H1 (cell line): Measurements from ENCODE around the gene TSEN2. TPM values are rescaled to one million over a fixed set of nuclear protein-coding genes. Genes with fewer than 3 reads are reported as not detected.

Source experiments
- CTCF ChIA-PET: fragments of 300-600 bp; sonication (Branson Sonifier 250); formaldehyde crosslinking; loops from one replicate; lab custom pipeline; 2021; ENCODE audit not compliant: partially characterized antibody; lab: Charles Lee
- POLR2A ChIA-PET: fragments of 300-600 bp; sonication (Branson Sonifier 250); formaldehyde crosslinking; loops from one replicate; lab custom pipeline; 2021; ENCODE audit warnings: inconsistent platforms; ENCODE audit not compliant: partially characterized antibody; lab: Charles Lee
- DNase-seq, 2 experiments: peaks; one replicate each; pipeline versions ENCODE4 v3.0.0 to v3.0.0-alpha.2; 2010 to 2022; ENCODE audit warnings: low spot score in 2 of 2, low read depth in 1 of 2, mixed read lengths in 1 of 2
- FAIRE-seq: peaks from 2 replicates; lab custom pipeline; 2011; peaks lifted over from hg19 to GRCh38; lab: Jason Lieb, UNC
- H2AFZ ChIP-seq: 2 replicates; pipeline ENCODE4 v1.8.1; 2012; ENCODE audit warnings: low read length, inconsistent platforms
- H2AK5ac ChIP-seq: 2 replicates; pipeline ENCODE4 v1.6.1; 2013; ENCODE audit warnings: low read depth, low read length
- H2BK120ac ChIP-seq: replicated peaks from 2 replicates; pipeline ENCODE3; 2013; ENCODE audit warnings: low read depth, low read length, inconsistent platforms
- H2BK12ac ChIP-seq: 2 replicates; pipeline ENCODE4 v1.6.1; 2013; ENCODE audit warnings: low read depth, low read length
- H2BK15ac ChIP-seq: 2 replicates; pipeline ENCODE4 v1.6.1; 2013; ENCODE audit warnings: low read length
- H2BK20ac ChIP-seq: 2 replicates; pipeline ENCODE4 v1.6.1; 2013; ENCODE audit warnings: low read length
- H2BK5ac ChIP-seq: 2 replicates; pipeline ENCODE4 v1.6.1; 2013; ENCODE audit warnings: low read depth, low read length
- H3K14ac ChIP-seq: 2 replicates; pipeline ENCODE4 v1.6.1; 2013; ENCODE audit warnings: inconsistent platforms; ENCODE audit not compliant: insufficient read length
- H3K18ac ChIP-seq: 2 replicates; pipeline ENCODE4 v1.6.1; 2013; ENCODE audit warnings: low read length; ENCODE audit errors: extremely low read depth
- H3K23ac ChIP-seq: 2 replicates; pipeline ENCODE4 v1.6.1; 2013; ENCODE audit warnings: inconsistent platforms; ENCODE audit not compliant: insufficient read length
- H3K23me2 ChIP-seq: 2 replicates; pipeline ENCODE4 v1.6.1; 2013; ENCODE audit warnings: low read depth, low read length
- H3K27ac ChIP-seq: 2 replicates; pipeline ENCODE4 v1.6.1; 2011; ENCODE audit warnings: low read depth, low read length, inconsistent platforms
- H3K27me3 ChIP-seq, 4 experiments: replicated peaks in 1 of 4; 1 replicate in 1 of 4; 2 replicates in 3 of 4; pipeline versions ENCODE4 v1.6.1 to v1.8.1; 2011 to 2013; ENCODE audit warnings: low read length in 3 of 4, mild to moderate bottlenecking in 3 of 4, inconsistent platforms in 2 of 4, mixed read lengths in 2 of 4, moderate library complexity in 1 of 4; ENCODE audit not compliant: control insufficient read depth in 3 of 4, insufficient read depth in 3 of 4; ENCODE audit errors: extremely low read depth in 1 of 4
- H3K36me3 ChIP-seq, 4 experiments: 2 replicates each; pipeline versions ENCODE4 v1.6.1 to v1.8.1; 2011 to 2013; ENCODE audit warnings: mild to moderate bottlenecking in 4 of 4, low read length in 3 of 4, moderate library complexity in 2 of 4, control low read depth in 1 of 4, inconsistent platforms in 1 of 4; ENCODE audit not compliant: insufficient read depth in 4 of 4, control insufficient read depth in 2 of 4
- H3K4ac ChIP-seq: replicated peaks from 2 replicates; pipeline ENCODE3; 2013; ENCODE audit warnings: low read length, low read depth, mixed read lengths, inconsistent platforms; ENCODE audit not compliant: insufficient read length
- H3K4me1 ChIP-seq, 4 experiments: replicated peaks in 1 of 4; 1 replicate in 1 of 4; 2 replicates in 3 of 4; pipeline versions ENCODE4 v1.6.1 to v1.8.1; 2011 to 2013; ENCODE audit warnings: low read length in 3 of 4, inconsistent platforms in 2 of 4, mixed read lengths in 1 of 4; ENCODE audit not compliant: insufficient read depth in 4 of 4, control insufficient read depth in 3 of 4
- H3K4me2 ChIP-seq, 2 experiments: 2 replicates each; pipeline versions ENCODE4 v1.6.1 to v1.8.1; 2011 to 2013; ENCODE audit warnings: low read depth in 2 of 2, low read length in 2 of 2, control low read depth in 1 of 2, inconsistent platforms in 1 of 2, mild to moderate bottlenecking in 1 of 2; ENCODE audit not compliant: insufficient read depth in 1 of 2
- H3K4me3 ChIP-seq, 4 experiments: fragments of 200-600, 300-600 bp in 1 of 4; sonication (generic), shearing (Covaris generic), sonication (Bioruptor Twin) in 1 of 4; 2 replicates each; pipeline versions ENCODE4 v1.5.1 to v1.8.1; 2011 to 2016; ENCODE audit warnings: low read length in 4 of 4, low read depth in 3 of 4, control low read depth in 2 of 4, inconsistent platforms in 2 of 4, mild to moderate bottlenecking in 2 of 4, mixed read lengths in 1 of 4, moderate library complexity in 1 of 4; ENCODE audit not compliant: insufficient read depth in 2 of 4; ENCODE audit errors: extremely low read depth in 1 of 4
- H3K56ac ChIP-seq: replicated peaks from 2 replicates; pipeline ENCODE3; 2013; ENCODE audit warnings: low read depth, mild to moderate bottlenecking, mixed read lengths, low read length, inconsistent platforms; ENCODE audit not compliant: insufficient read length
- H3K79me1 ChIP-seq: 2 replicates; pipeline ENCODE4 v1.6.1; 2013; ENCODE audit warnings: low read depth, low read length, control low read depth
- H3K79me2 ChIP-seq, 2 experiments: 2 replicates each; pipeline versions ENCODE4 v1.6.1 to v1.8.1; 2012 to 2013; ENCODE audit warnings: low read length in 2 of 2, mild to moderate bottlenecking in 2 of 2, inconsistent platforms in 1 of 2; ENCODE audit not compliant: insufficient read depth in 2 of 2, control insufficient read depth in 1 of 2
- H3K9ac ChIP-seq, 4 experiments: replicated peaks in 1 of 4; 1 replicate in 1 of 4; 2 replicates in 3 of 4; pipeline versions ENCODE4 v1.6.1 to v1.8.1; 2011 to 2013; ENCODE audit warnings: low read depth in 3 of 4, low read length in 3 of 4, control low read depth in 2 of 4, mild to moderate bottlenecking in 2 of 4, moderate library complexity in 2 of 4, inconsistent platforms in 1 of 4; ENCODE audit errors: extremely low read depth in 1 of 4
- H3K9me3 ChIP-seq, 2 experiments: 2 replicates each; pipeline versions ENCODE4 v1.6.1 to v1.8.1; 2012 to 2013; ENCODE audit warnings: mild to moderate bottlenecking in 2 of 2, moderate library complexity in 2 of 2, control low read depth in 1 of 2, inconsistent platforms in 1 of 2, low read depth in 1 of 2, low read length in 1 of 2, mixed read lengths in 1 of 2; ENCODE audit not compliant: insufficient read depth in 2 of 2
- H4K20me1 ChIP-seq, 2 experiments: replicated peaks in 1 of 2; 2 replicates each; pipeline versions ENCODE3 to v1.8.1; 2011 to 2013; ENCODE audit warnings: inconsistent platforms in 2 of 2, low read length in 2 of 2, mild to moderate bottlenecking in 1 of 2; ENCODE audit not compliant: insufficient read depth in 2 of 2, control insufficient read depth in 1 of 2
- H4K5ac ChIP-seq: 2 replicates; pipeline ENCODE4 v1.6.1; 2013; ENCODE audit warnings: low read length, low read depth, mixed read lengths, inconsistent platforms; ENCODE audit not compliant: insufficient read length
- H4K8ac ChIP-seq: 2 replicates; pipeline ENCODE4 v1.8.0; 2013; ENCODE audit warnings: mild to moderate bottlenecking, moderate library complexity, low read length, inconsistent platforms; ENCODE audit not compliant: insufficient read depth; ENCODE audit errors: extremely low read depth
- H4K91ac ChIP-seq: replicated peaks from 2 replicates; pipeline ENCODE3; 2013; ENCODE audit warnings: low read length, mixed read lengths, inconsistent platforms; ENCODE audit not compliant: insufficient read length
- CEBPB ChIP-seq: IDR thresholded peaks from 2 replicates; pipeline ENCODE4 v1.6.1; 2012; ENCODE audit warnings: low read depth, low read length
- CTCF ChIP-seq, 3 experiments: IDR thresholded peaks; 1 replicate in 2 of 3; 2 replicates in 1 of 3; pipeline versions ENCODE4 v1.5.1 to v1.6.1; 2011; ENCODE audit warnings: low read length in 3 of 3, mild to moderate bottlenecking in 3 of 3, inconsistent platforms in 2 of 3, low read depth in 1 of 3, moderate library complexity in 1 of 3; ENCODE audit not compliant: insufficient read depth in 1 of 3; ENCODE audit errors: control extremely low read depth in 1 of 3
- PHF8 ChIP-seq: fragments of 200-600 bp; sonication (generic); conservative IDR thresholded peaks from 2 replicates; pipeline ENCODE4 v1.7.1; 2012; ENCODE audit warnings: low read depth, mild to moderate bottlenecking, inconsistent platforms, low read length, moderate library complexity
- WGBS, 2 experiments: shearing (Covaris generic) in 1 of 2; methylation state at CpG; one replicate each; pipeline versions ENCODE4 v1.1.6 to v1.1.7; 2013 to 2015; ENCODE audit warnings: low lambda C conversion rate in 2 of 2, mixed read lengths in 2 of 2, inconsistent platforms in 1 of 2, low coverage in 1 of 2, missing lambda C conversion rate in 1 of 2; ENCODE audit not compliant: insufficient replicate concordance in 2 of 2, insufficient coverage in 1 of 2, insufficient read length in 1 of 2; ENCODE audit errors: extremely low coverage in 1 of 2, missing lambda C conversion rate in 1 of 2; 5-methylcytosine and 5-hydroxymethylcytosine counted together
- polyA plus RNA-seq, 7 experiments: library from polyadenylated mRNA; depleted of rRNA in 3 of 7; stranded (reverse) in 5 of 7; unstranded in 2 of 7; fragments of >200 nt in 5 of 7; fragments of 200-250 nt in 2 of 7; gene quantifications; 1 replicate in 5 of 7; 2 replicates in 1 of 7; 4 replicates in 1 of 7; pipeline versions ENCODE4 v1.2.1 to v1.2.3, GENCODE V29; 2011 to 2013; ENCODE audit warnings: missing spikeins in 2 of 7, mixed read lengths in 2 of 7
- total RNA-seq: library from RNA; stranded (reverse); fragmentation: NEBNext Ultra II Directional; extraction: Animal tissue kit (Norgen Biotek cat#: 25700); gene quantifications from 2 replicates; pipeline ENCODE4 v1.2.1, GENCODE V29; 2021

The TSEN2 gene
- total and polyA plus RNA-seq, 2 of the 8 experiments (the other 6 are each of a cell fraction or from before 2014, with no cell fraction given): 16.1 to 22.4 TPM

GRCh38 chr3:12458901-12459300 is 25.4 kb upstream of the TSEN2 start:
- DNase-seq: no peak
- Histone ChIP-seq H3K79me2 (no peaks in the 10 kb centered on the region), H4K20me1 (no peaks in the 10 kb centered on the region), H4K8ac (no peak overlapping the region), H3K27ac (no peak overlapping the region), H2BK20ac (no peak overlapping the region), H3K79me1 (no peaks in the 10 kb centered on the region), H3K27me3 (no peaks in the 10 kb centered on the region), H3K18ac (no peak overlapping the region), H3K4me1 (peaks cover 0 to 2% (median 0%) of the 10 kb centered on the region in 4 experiments; a peak in 1 of 7 replicates), H2BK12ac (no peak overlapping the region), H3K23ac (no peak overlapping the region), H3K9ac (no peak overlapping the region), H2AK5ac (no peak overlapping the region), H2AFZ (no peak overlapping the region), H3K56ac (no peak overlapping the region), H2BK5ac (no peak overlapping the region), H4K5ac (no peak overlapping the region), H3K4ac (no peak overlapping the region), H2BK120ac (no peak overlapping the region), H2BK15ac (no peak overlapping the region), H3K36me3 (no peaks in the 10 kb centered on the region), H3K14ac (no peak overlapping the region), H4K91ac (no peak overlapping the region), H3K4me2 (no peak overlapping the region), H3K9me3 (no peaks in the 10 kb centered on the region), H3K23me2 (no peaks in the 10 kb centered on the region), H3K4me3 (no peak overlapping the region)
- WGBS, 2 experiments: 78% methylated on average over 8 of the region's 8 CpGs; no CpG with 5 or more reads in 1 of the 2 experiments
- CTCF ChIA-PET: interaction anchor here (0.7 to 4.6 kb wide), 3 partner anchors 12 to 283 kb away, joined by 3 to 25 read pairs (median 4); no protein-coding TSS in a partner anchor
- FAIRE-seq: no peak
- POLR2A ChIA-PET: interaction anchor here (0.5 to 1.0 kb wide), 2 partner anchors 26 to 825 kb away, joined by 3 read pairs; no protein-coding TSS in a partner anchor
- TF ChIP-seq CEBPB (peak; percentile 32; the same call in 1 of the 2 replicates), CTCF (IDR thresholded peaks at IDR 0.05; ENCODE audit: control extremely low read depth in 1 of 3, insufficient read depth in 1 of 3, low read depth in 1 of 3, low read length in 3 of 3) (peak in 2 of 3 experiments; percentile 12 to 25; a peak in 2 of 4 replicates), PHF8 (no peak)
